Naive thymus-derived CD8-positive, alpha-beta T cell (primary cell): ENCODE measurements around the gene TSHZ1. TPM values are rescaled to one million over a fixed set of nuclear protein-coding genes. Genes with fewer than 3 reads are reported as not detected.

Source experiments
- ATAC-seq, 2 donors: fragments of 150-1000 bp; cut with Tn5 transposase in 1 of 2; sonication (Bioruptor Pico), chemical (Tn5 transposase) in 1 of 2; 1 replicate in 1 of 2; 2 replicates in 1 of 2; pipeline ENCODE4 v1.10.0; 2021; ENCODE audit warnings: mild to moderate bottlenecking in 2 of 2, moderate library complexity in 2 of 2
- POLR2A ChIA-PET: fragments of 350-600 bp; sonication (Branson Sonifier 250); formaldehyde crosslinking; loops from one replicate; lab custom pipeline; 2021; ENCODE audit warnings: antibody characterized with exemption; lab: Charles Lee
- DNase-seq, 10 donors: peaks; one replicate each; pipeline versions ENCODE4 v3.0.0 to v3.0.0-alpha.2; 2020 to 2022
- H3K27ac Mint-ChIP-seq, 10 donors: one replicate each; pipeline ENCODE4 v1.8.0; 2020 to 2022; ENCODE audit warnings: mild to moderate bottlenecking in 10 of 10, mixed read lengths in 10 of 10, moderate library complexity in 4 of 10, inconsistent platforms in 1 of 10
- H3K27me3 Mint-ChIP-seq, 5 donors: one replicate each; pipeline ENCODE4 v1.8.0; 2021 to 2022; ENCODE audit warnings: mixed read lengths in 5 of 5
- H3K36me3 Mint-ChIP-seq, 3 donors: one replicate each; pipeline ENCODE4 v1.8.0; 2020 to 2022; ENCODE audit warnings: mixed read lengths in 3 of 3, mild to moderate bottlenecking in 2 of 3, inconsistent platforms in 1 of 3
- H3K4me1 Mint-ChIP-seq, 4 donors: one replicate each; pipeline ENCODE4 v1.8.0; 2021 to 2022; ENCODE audit warnings: mixed read lengths in 4 of 4
- H3K4me3 Mint-ChIP-seq, 10 donors: one replicate each; pipeline ENCODE4 v1.8.0; 2020 to 2022; ENCODE audit warnings: mild to moderate bottlenecking in 10 of 10, mixed read lengths in 10 of 10, moderate library complexity in 6 of 10, inconsistent platforms in 1 of 10
- H3K9me3 Mint-ChIP-seq, 9 donors: one replicate each; pipeline ENCODE4 v1.8.0; 2020 to 2022; ENCODE audit warnings: mixed read lengths in 9 of 9, mild to moderate bottlenecking in 3 of 9, inconsistent platforms in 1 of 9, moderate library complexity in 1 of 9
- polyA plus RNA-seq, 3 donors: library from polyadenylated mRNA; unstranded; fragments of 300-500 nt; fragmentation: Illumina TruSeq; gene quantifications; one replicate each; pipeline ENCODE4 v1.2.3, GENCODE V29; 2021
- total RNA-seq, 8 experiments: library from RNA in 2 of 8; stranded (reverse) in 2 of 8; gene quantifications; one replicate each; pipeline ENCODE4 v1.2.3 and lab custom pipeline; 2021 to 2026

The TSHZ1 gene
- total and polyA plus RNA-seq, 5 experiments from 2014 or later: 2.8 to 33.6 (median 7.1) TPM

GRCh38 chr18:75338631-75339030 is 128.0 kb downstream of the TSHZ1 start:
- DNase-seq (no peak), ATAC-seq (no peak)
- peak overlapping the region in 1 of 10 donors; percentile 53 for H3K27ac Mint-ChIP-seq
- H3K9me3 Mint-ChIP-seq: no peaks in the 10 kb centered on the region
- POLR2A ChIA-PET: no interaction called here
- peaks cover 0 to 2% (median 0%) of the 10 kb centered on the region in 4 donors for H3K4me1 Mint-ChIP-seq
- H3K27me3 Mint-ChIP-seq: peaks cover 0 to 2% (median 0%) of the 10 kb centered on the region in 5 donors
- no peak overlapping the region for H3K4me3 Mint-ChIP-seq
- H3K36me3 Mint-ChIP-seq: no peaks in the 10 kb centered on the region

Other genes with a start within 250 kb of the TSHZ1 start
- gene PTGR3, start 1.7 kb upstream of the TSHZ1 start, total RNA-seq: 10 to 100 TPM; 34.7 to 35.1 TPM
- gene PTGR3, start 1.7 kb upstream of the TSHZ1 start, polyA plus RNA-seq: 10 to 100 TPM; 14.7 to 28.5 (median 19.6) TPM
- not detected for gene SMIM21, start 216.9 kb downstream of the TSHZ1 start, total RNA-seq
- gene SMIM21, start 216.9 kb downstream of the TSHZ1 start, polyA plus RNA-seq: not detected